Activated naive CD8-positive, alpha-beta T cell treated with anti-CD3 and anti-CD28 coated beads, Interleukin-2, amount 50 U/mL, for 16 hours (primary cell): Measurements from ENCODE around the gene ANO2.
"Not testable (repeated sequence)": the region's sequence is repeated elsewhere in the genome, so short reads cannot be mapped to it uniquely, and the experiment has no call there.

ENCODE experiments used
- DNase-seq: peaks from one replicate; pipeline ENCODE4 v3.0.0-alpha.2; 2020; ENCODE audit warnings: low read depth, low spot score

ANO2 gene

DNA sequence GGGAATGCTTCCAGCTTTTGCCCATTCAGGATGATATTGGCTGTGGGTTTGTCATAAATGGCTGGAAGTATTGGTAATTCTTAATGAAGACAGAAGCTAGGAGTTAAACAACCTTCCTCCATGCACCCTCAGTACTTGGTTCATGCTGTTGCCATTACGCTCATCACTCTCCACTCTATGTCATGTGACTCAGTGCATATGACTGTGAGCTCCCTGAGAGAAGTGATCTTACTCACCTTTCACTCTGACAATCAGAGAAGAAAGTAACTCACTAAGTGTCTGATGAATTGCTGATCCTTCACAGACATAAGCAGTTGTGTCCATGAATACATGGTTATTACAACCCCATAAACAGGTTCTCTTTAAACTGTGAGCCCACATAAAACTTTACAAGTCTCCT is 275.4 kb downstream of the ANO2 start:
- DNase-seq = not testable (repeated sequence)

DNA sequence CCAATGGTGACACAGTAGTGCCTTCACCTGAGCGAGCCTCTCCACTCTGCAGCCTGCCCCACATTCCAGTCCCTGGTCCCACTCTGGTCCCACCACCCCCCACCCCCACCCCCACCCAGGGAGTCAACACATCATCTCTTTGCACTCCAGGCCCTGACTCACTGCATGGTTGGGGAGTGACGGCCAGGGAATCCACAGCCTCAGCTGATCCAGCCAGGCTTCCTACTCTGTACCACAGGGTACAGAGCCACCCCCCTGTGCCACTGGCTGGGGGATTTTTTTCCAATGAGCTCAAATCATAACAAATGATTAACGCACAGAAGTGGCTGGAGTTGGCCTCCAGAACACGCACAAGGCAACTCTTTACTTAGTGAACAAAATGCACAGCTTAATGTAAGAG is 279.4 kb downstream of the ANO2 start:
- no peak for DNase-seq

- DNase-seq = no peak
Measured at GRCh38 chr12:5661811-5662210, 283.2 kb downstream of the ANO2 start.

- no peak for DNase-seq
Measured at GRCh38 chr12:5660238-5660637, 284.8 kb downstream of the ANO2 start.

GRCh38 chr12:5658339-5658941 is 286.6 kb downstream of the ANO2 start:
- DNase-seq = not testable (repeated sequence)

DNA sequence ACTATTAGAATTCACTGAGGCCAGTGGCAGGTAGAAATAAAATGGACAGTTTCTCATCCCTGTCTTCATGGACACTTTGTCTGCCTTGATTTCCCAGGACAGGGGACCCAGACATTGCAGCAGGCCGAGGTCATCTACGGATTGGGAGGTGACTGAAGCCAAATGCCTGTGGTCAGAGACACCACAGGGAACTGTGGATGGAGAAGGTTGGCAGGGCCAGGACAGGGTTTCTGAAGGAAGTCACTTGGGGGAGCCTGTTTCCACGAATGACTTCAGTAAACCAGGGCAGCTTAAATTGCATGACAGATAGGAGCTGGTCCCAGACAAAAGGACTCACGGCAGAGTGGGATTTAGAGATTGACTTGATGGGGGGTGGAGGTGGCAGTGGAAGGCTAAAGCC is 288.2 kb downstream of the ANO2 start:
- DNase-seq = no peak

DNA sequence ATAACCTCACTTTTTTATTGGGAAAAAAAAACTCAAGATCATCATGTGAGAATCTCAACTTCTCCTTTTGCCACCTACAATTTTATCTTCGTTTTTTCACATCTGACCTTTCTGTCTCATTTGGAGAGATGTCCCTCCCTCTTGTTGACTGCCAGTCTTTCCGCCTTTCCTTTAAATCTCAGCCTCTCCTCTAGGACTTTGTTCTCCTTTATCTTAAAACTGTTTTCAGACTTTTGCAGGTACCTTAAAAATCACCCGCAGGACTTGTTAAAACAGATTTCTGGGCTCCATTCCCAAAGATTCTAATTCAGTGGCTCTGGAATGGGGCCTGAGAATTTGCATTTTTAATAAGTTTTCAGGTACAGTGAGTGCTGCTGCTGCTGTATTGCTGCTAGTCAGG is 289.9 kb downstream of the ANO2 start:
- DNase-seq = no peak

DNA sequence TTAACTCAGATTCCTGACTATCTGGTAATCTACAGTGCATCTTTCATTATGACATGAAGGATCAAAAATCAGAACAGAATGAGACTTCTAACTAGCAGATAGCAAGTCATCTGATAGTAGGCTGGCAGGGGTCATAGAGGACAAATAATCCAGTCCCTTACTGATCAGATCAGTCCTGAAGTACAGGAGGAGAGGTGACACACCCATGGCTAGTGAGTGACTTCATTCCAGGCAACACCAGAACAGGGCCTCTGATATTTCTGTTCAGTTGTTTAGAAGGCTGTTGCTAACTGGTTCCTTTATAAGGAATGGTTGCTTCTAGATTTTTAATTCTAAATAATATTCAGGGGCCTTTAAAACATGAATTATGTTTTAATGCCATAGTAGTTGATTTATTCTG is 291.0 kb downstream of the ANO2 start:
- DNase-seq = no peak

DNA sequence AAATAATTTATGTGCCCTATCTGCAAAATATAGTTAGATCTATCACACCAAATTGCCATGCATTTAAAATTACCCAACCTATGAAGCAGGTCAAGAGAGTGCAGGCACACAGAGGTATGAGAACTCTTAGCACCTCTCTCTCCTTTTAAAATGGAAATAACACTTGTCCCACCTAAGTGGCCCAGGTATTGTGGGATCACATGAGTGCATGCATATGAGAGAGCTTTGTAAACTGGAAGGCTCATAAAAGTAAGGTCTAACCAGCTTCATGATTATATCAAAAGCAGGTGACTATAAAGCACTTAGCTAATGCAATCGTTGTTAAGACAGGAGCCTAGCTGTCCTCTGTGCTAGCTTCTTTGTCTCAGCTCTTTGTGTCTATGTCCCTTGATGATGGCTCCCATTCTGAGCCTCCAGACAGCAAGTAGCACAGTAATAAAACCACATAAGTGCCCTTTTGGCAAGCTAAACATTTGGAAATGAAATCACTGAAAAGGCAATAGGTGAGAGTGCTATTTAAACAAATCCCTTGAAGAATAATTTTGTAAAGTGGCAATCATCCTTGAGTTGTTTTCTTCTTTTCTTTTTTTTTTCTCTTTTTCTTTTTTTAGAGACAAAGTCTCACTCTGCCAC is 294.1 kb downstream of the ANO2 start:
- no peak for DNase-seq

DNA sequence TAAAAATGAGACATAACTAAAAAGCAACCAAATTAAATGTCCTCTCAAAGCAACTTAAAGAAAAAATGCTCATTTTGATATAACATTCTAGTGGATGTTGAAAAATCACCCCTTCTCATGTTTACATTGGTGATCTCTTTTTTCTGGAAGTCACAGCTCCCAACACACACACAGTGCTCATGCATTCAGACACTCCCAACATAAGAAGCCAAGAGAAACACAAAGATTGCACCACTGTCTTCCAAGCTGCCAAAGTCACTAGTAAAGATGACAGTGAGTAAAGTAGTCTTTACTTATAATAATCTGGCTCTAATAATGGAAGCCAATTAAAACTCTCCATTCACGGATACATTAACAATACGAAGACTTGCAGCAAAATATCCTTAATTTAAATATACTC is 294.8 kb downstream of the ANO2 start:
- DNase-seq = no peak

GRCh38 chr12:5648692-5649359 is 296.2 kb downstream of the ANO2 start:
- no peak for DNase-seq

GRCh38 chr12:5643266-5643665 is 301.8 kb downstream of the ANO2 start:
- no peak for DNase-seq

GRCh38 chr12:5637698-5638097 is 307.4 kb downstream of the ANO2 start:
- no peak for DNase-seq

GRCh38 chr12:5636907-5637306 is 308.2 kb downstream of the ANO2 start:
- no peak for DNase-seq

DNA sequence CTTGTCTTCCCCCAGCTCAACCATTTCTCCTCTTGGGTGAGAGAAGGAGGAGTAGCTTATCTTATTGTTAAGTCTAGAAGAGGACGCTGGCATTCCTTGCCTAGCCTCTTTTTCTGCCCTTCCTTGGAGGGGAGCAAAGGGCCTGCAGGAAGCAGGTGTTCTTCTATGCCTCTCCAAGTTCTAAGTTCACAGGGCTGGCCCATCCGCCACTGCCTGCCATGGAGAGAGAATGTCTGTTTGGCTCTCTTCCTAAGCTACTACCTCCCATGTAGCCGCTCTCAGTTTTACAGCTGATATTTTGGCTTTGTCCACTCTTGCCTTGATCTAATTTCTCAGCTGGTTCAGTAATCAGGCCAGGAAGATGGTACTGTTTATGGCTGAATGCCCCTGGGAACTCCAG is 312.0 kb downstream of the ANO2 start:
- DNase-seq = no peak

DNA sequence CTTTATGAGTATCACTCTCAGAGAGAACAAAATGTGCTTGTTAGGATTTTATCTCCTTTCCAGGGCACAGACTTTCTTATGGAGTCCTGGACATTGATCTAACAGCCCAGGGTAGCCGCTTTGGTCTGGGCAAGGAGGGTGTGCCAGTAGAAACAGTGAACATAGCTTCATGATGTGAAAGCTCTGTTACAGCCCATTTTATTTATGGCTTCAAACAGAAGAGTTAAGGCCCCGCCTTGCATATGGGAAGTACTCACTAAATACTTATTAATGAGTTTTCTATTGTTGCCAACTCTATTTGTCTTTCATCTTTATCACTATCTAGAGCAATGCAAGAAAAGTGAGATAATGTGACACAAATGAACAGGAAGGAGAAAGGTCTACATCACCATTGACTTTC is 312.6 kb downstream of the ANO2 start:
- no peak for DNase-seq

- no peak for DNase-seq
Measured at GRCh38 chr12:5631497-5631896, 313.6 kb downstream of the ANO2 start.

GRCh38 chr12:5630726-5631125 is 314.3 kb downstream of the ANO2 start:
- no peak for DNase-seq

DNA sequence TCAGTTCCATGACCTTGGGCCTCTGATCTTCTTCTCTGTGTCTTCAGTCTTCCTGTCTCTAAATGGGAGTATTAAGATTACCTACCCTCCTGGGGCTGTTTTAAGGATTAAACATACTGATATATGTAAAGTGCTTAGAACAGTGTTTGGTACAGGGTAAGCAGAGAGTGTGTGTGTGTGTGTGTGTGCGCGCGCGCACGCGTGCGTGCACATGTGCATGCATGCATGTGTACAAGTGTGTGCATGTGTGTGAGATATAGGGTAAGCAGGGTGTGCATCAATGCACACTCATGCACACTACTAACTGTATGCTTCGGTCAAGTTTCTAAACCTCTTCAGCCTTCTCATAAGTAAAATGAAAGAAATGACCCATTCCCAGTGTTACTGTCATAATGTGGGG is 316.6 kb downstream of the ANO2 start:
- no peak for DNase-seq

DNA sequence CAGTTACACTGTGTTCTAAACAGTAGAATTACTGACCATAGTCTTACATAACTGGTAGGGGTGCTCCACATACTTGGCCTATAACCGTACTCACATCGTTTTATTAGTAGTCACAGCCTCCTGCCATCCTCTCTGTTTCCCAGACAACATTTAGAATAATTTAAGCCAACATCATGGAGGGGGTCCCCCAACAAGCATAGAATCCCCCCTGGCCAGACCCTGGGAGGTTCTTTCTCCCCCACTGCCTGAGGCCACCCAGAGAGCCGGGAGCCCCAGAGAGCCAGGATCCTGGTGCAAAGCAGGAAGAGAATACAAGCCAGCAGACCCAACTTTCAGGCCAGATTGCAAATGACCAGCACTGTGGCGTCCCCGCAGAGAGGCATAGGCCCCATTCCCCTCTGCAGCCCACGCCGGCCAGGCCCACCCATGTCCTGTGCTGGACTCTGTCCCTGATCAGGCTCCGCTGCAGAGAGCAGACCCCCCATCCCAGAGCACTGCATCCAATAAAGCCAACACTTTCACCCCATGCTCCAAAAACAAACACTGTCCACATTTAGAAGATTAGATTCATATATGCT is 317.9 kb downstream of the ANO2 start:
- no peak for DNase-seq

GRCh38 chr12:5626151-5626550 is 318.9 kb downstream of the ANO2 start:
- no peak for DNase-seq

- DNase-seq = no peak
Measured at GRCh38 chr12:5624486-5625272, 320.4 kb downstream of the ANO2 start.
